HepG2 (cell line): ENCODE results near the gene TMTC1. TPM values are rescaled to one million over a fixed set of nuclear protein-coding genes. Genes with fewer than 3 reads are reported as not detected.

Experiments used
- ATAC-seq: fragments of 200-7000 bp; cut with Tn5 transposase; 3 replicates; pipeline ENCODE4 v1.9.1; 2020; ENCODE audit warnings: mild to moderate bottlenecking, moderate library complexity
- BruUV-seq: library from RNA; stranded (reverse); fragments of 400-500 nt; replicated peaks from 2 replicates; lab custom pipeline; 2021; lab: Mats Ljungman, UMichigan
- CTCF ChIA-PET: fragments of 300-600 bp; formaldehyde crosslinking; extraction: SDS; loops from one replicate; lab custom pipeline; 2021; ENCODE audit warnings: low total read pairs, inconsistent platforms, low intra/inter-chr PET ratio; lab: Yijun Ruan, JAX
- POLR2A ChIA-PET: fragments of 350-600 bp; sonication (Branson Sonifier 250); formaldehyde crosslinking; loops from one replicate; lab custom pipeline; 2020; ENCODE audit warnings: antibody characterized with exemption, inconsistent platforms; lab: Yijun Ruan, JAX
- DNase-seq: peaks from one replicate; pipeline ENCODE4 v3.0.0-alpha.2; 2015; ENCODE audit warnings: low spot score
- FAIRE-seq: peaks from 3 replicates; lab custom pipeline; 2011; peaks lifted over from hg19 to GRCh38; lab: Jason Lieb, UNC
- H2AFZ ChIP-seq: one replicate; pipeline ENCODE4 v1.6.1; 2011; ENCODE audit warnings: low read length, inconsistent platforms
- H3K27ac ChIP-seq: fragments of 300-600 bp; 3 replicates; pipeline ENCODE4 v1.8.0; 2011; ENCODE audit warnings: mixed run types, mild to moderate bottlenecking, mixed read lengths, low read length, inconsistent platforms; ENCODE audit not compliant: insufficient read depth; ENCODE audit errors: extremely low read length
- H3K27me3 ChIP-seq, 2 experiments: fragments of 200-600 bp in 1 of 2; 2 replicates in 1 of 2; 3 replicates in 1 of 2; pipeline versions ENCODE4 v1.6.0 to v1.8.0; 2011; ENCODE audit warnings: low read length in 2 of 2, mild to moderate bottlenecking in 2 of 2, moderate library complexity in 2 of 2, inconsistent platforms in 1 of 2; ENCODE audit not compliant: insufficient read depth in 2 of 2, control insufficient read depth in 1 of 2
- H3K36me3 ChIP-seq, 2 experiments: fragments of 200-600 bp in 1 of 2; replicated peaks in 1 of 2; 2 replicates in 1 of 2; 3 replicates in 1 of 2; pipeline versions ENCODE4 v1.5.1 to v1.8.0; 2011; ENCODE audit warnings: low read length in 2 of 2, inconsistent platforms in 1 of 2; ENCODE audit not compliant: insufficient read depth in 2 of 2, control insufficient read depth in 1 of 2
- H3K4me1 ChIP-seq: 2 replicates; pipeline ENCODE4 v1.5.1; 2012; ENCODE audit warnings: low read length, inconsistent platforms; ENCODE audit not compliant: insufficient read depth
- H3K4me2 ChIP-seq: 2 replicates; pipeline ENCODE4 v1.6.0; 2011; ENCODE audit warnings: low read depth, low read length, inconsistent platforms
- H3K4me3 ChIP-seq, 3 experiments: fragments of 200-600 bp in 1 of 3; sonication (generic), shearing (Covaris generic) in 1 of 3; replicated peaks in 1 of 3; 2 replicates each; pipeline ENCODE4 v1.5.1; 2011 to 2016; ENCODE audit warnings: low read length in 3 of 3, inconsistent platforms in 2 of 3, low read depth in 2 of 3, mild to moderate bottlenecking in 2 of 3, control low read depth in 1 of 3, mixed read lengths in 1 of 3; ENCODE audit not compliant: insufficient read depth in 1 of 3
- H3K79me2 ChIP-seq: one replicate; pipeline ENCODE4 v1.6.1; 2011; ENCODE audit warnings: low read length, inconsistent platforms; ENCODE audit not compliant: insufficient read depth
- H3K9ac ChIP-seq: 2 replicates; pipeline ENCODE4 v1.6.0; 2011; ENCODE audit warnings: mild to moderate bottlenecking, low read depth, low read length, inconsistent platforms; ENCODE audit not compliant: insufficient read depth
- H3K9me3 ChIP-seq: 2 replicates; pipeline ENCODE4 v1.5.1; 2012; ENCODE audit warnings: mild to moderate bottlenecking, low read length
- H4K20me1 ChIP-seq: 2 replicates; pipeline ENCODE4 v1.6.0; 2011; ENCODE audit warnings: inconsistent platforms, mild to moderate bottlenecking, low read length, moderate library complexity; ENCODE audit not compliant: insufficient read depth
- ATF7 ChIP-seq, 2 experiments: fragments of 450-650 bp in 1 of 2; sonication (generic) in 1 of 2; formaldehyde crosslinking in 1 of 2; IDR thresholded peaks; 2 replicates each; pipeline versions ENCODE4 v1.4.0 to v1.6.1; 2016 to 2020; ENCODE audit warnings: antibody characterized with exemption in 1 of 2, mild to moderate bottlenecking in 1 of 2, missing genetic modification reagents in 1 of 2
- HMGA1 ChIP-seq: sonication (generic); formaldehyde crosslinking; conservative IDR thresholded peaks from 2 replicates; pipeline ENCODE4 v1.4.0; 2020; ENCODE audit warnings: missing genetic modification reagents
- NKX3-1 ChIP-seq: sonication (generic); formaldehyde crosslinking; IDR thresholded peaks from 2 replicates; pipeline ENCODE4 v1.5.0; 2020; ENCODE audit warnings: missing genetic modification reagents
- RARG ChIP-seq: sonication (generic); formaldehyde crosslinking; IDR thresholded peaks from 2 replicates; pipeline ENCODE4 v1.4.0; 2020; ENCODE audit warnings: low read depth, mild to moderate bottlenecking, missing genetic modification reagents
- SAP130 ChIP-seq: IDR thresholded peaks from 2 replicates; pipeline ENCODE4 v1.6.1; 2016; ENCODE audit warnings: low read depth
- U2AF2 ChIP-seq: fragments of 200-400 bp; formaldehyde crosslinking; IDR thresholded peaks from 2 replicates; pipeline ENCODE4 v1.6.1; 2017; ENCODE audit warnings: low read depth, mild to moderate bottlenecking, low read length
- ZFP37 ChIP-seq: sonication (generic); formaldehyde crosslinking; IDR thresholded peaks from 2 replicates; pipeline ENCODE4 v1.4.0; 2020; ENCODE audit warnings: missing genetic modification reagents, borderline replicate concordance
- ZNF124 ChIP-seq: sonication (generic); formaldehyde crosslinking; IDR thresholded peaks from 2 replicates; pipeline ENCODE4 v1.4.0; 2020; ENCODE audit warnings: missing genetic modification reagents
- ZNF205 ChIP-seq: IDR thresholded peaks from 2 replicates; pipeline ENCODE4 v1.6.1; 2018; ENCODE audit warnings: missing biosample characterization, missing genetic modification reagents
- ZNF556 ChIP-seq: sonication (generic); formaldehyde crosslinking; IDR thresholded peaks from 2 replicates; pipeline ENCODE4 v1.4.0; 2020; ENCODE audit warnings: mild to moderate bottlenecking, missing genetic modification reagents, borderline replicate concordance
- WGBS: methylation state at CpG from one replicate; pipeline ENCODE4 v1.1.6; 2017; ENCODE audit warnings: low lambda C conversion rate; 5-methylcytosine and 5-hydroxymethylcytosine counted together
- in situ Hi-C: cut with HindIII; loops from 2 replicates; pipeline ENCODE4 v1.10.0; 2017; ENCODE audit warnings: low pct_unique_long_range_greater_than_20kb; ENCODE audit not compliant: extremely low pct_ligation_motif_present
- intact Hi-C: fragments of 100-400 bp; cut with micrococcal nuclease; formaldehyde crosslinking; loops from one replicate; pipeline ENCODE4 v1.10.0; 2022; ENCODE audit not compliant: unreplicated experiment
- polyA plus RNA-seq, 8 experiments: library from polyadenylated mRNA; depleted of rRNA in 3 of 8; stranded (reverse) in 7 of 8; unstranded in 1 of 8; fragments of >200 nt; fragmentation: Illumina TruSeq in 4 of 8; extraction: Trizol in 4 of 8; gene quantifications; 2 replicates each; pipeline versions ENCODE4 v1.2.1 to v1.2.3, GENCODE V29; 2011 to 2016; ENCODE audit warnings: low read depth in 4 of 8, missing spikeins in 1 of 8, mixed read lengths in 1 of 8; ENCODE audit not compliant: insufficient read depth in 1 of 8
- total RNA-seq, 5 experiments: library from RNA; depleted of rRNA; stranded (reverse); fragments of >200 nt; fragmentation: Illumina TruSeq; extraction: Trizol; gene quantifications; 2 replicates each; pipeline ENCODE4 v1.2.3, GENCODE V29; 2016; ENCODE audit warnings: low read depth in 1 of 5
- TF ChIP-seq, protein P1 (sequence below): sonication (generic); formaldehyde crosslinking; IDR thresholded peaks from 2 replicates; pipeline ENCODE4 v1.4.0; 2020; ENCODE audit warnings: missing genetic modification reagents, borderline replicate concordance
- TF ChIP-seq, protein P2 (sequence below): sonication (generic); formaldehyde crosslinking; IDR thresholded peaks from 2 replicates; pipeline ENCODE4 v1.4.0; 2020; ENCODE audit warnings: low read depth, mild to moderate bottlenecking, missing genetic modification reagents
- TF ChIP-seq, protein P3 (sequence below): sonication (generic); formaldehyde crosslinking; IDR thresholded peaks from 2 replicates; pipeline ENCODE4 v1.8.1; 2023; ENCODE audit warnings: missing genetic modification reagents, mild to moderate bottlenecking, borderline replicate concordance
- TF ChIP-seq, protein P4 (sequence below): sonication (generic); formaldehyde crosslinking; IDR thresholded peaks from 2 replicates; pipeline ENCODE4 v1.4.0; 2020; ENCODE audit warnings: missing genetic modification reagents

TMTC1 gene
- total and polyA plus RNA-seq, 2 of the 13 experiments (the other 11 are each of a cell fraction or from before 2014, with no cell fraction given), result 0.69 to 1.8 TPM

DNA sequence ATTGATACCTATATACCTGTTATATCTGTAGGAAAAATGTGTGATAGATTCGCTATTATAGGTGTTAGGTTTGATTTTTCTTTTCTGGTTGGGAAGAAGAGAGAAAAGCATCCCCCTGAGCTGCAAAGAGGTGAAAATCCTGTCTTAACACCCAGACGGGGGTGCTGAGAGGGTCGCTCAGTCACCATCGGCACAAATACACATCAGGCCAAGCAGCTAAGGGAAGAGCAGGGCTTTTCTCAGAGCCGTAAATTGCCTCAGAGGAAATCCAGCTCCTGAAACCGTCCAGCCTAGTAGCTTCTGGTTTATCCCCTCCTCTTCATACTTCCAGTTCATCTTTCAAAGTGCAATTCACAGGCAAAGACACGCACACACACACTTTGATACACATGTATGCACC, 175.2 kb downstream of the TMTC1 start:
- no peak overlapping the region for H3K9ac ChIP-seq
- ChIA-PET CTCF (no interaction called here), POLR2A (no interaction called here)
- DNase-seq, result no peak
- H3K4me2 ChIP-seq, result no peak overlapping the region
- in situ Hi-C loops, result no loop called here
- H2AFZ ChIP-seq, result no peak overlapping the region
- no peaks in the 10 kb centered on the region; a peak in 1 of 5 replicates for H3K27me3 ChIP-seq
- no TSS peak for BruUV-seq
- intact Hi-C loops, result no loop called here
- no peak for FAIRE-seq
- TF ChIP-seq, protein P1, sequence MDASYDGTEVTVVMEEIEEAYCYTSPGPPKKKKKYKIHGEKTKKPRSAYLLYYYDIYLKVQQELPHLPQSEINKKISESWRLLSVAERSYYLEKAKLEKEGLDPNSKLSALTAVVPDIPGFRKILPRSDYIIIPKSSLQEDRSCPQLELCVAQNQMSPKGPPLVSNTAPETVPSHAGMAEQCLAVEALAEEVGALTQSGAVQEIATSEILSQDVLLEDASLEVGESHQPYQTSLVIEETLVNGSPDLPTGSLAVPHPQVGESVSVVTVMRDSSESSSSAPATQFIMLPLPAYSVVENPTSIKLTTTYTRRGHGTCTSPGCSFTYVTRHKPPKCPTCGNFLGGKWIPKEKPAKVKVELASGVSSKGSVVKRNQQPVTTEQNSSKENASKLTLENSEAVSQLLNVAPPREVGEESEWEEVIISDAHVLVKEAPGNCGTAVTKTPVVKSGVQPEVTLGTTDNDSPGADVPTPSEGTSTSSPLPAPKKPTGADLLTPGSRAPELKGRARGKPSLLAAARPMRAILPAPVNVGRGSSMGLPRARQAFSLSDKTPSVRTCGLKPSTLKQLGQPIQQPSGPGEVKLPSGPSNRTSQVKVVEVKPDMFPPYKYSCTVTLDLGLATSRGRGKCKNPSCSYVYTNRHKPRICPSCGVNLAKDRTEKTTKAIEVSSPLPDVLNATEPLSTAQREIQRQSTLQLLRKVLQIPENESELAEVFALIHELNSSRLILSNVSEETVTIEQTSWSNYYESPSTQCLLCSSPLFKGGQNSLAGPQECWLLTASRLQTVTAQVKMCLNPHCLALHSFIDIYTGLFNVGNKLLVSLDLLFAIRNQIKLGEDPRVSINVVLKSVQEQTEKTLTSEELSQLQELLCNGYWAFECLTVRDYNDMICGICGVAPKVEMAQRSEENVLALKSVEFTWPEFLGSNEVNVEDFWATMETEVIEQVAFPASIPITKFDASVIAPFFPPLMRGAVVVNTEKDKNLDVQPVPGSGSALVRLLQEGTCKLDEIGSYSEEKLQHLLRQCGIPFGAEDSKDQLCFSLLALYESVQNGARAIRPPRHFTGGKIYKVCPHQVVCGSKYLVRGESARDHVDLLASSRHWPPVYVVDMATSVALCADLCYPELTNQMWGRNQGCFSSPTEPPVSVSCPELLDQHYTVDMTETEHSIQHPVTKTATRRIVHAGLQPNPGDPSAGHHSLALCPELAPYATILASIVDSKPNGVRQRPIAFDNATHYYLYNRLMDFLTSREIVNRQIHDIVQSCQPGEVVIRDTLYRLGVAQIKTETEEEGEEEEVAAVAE (CRISPR knock-in tag), result no peak
- no peak for TF ChIP-seq RARG (CRISPR knock-in tag)
- no peak for TF ChIP-seq ZNF124 (CRISPR knock-in tag)
- no peak for TF ChIP-seq ZNF205 (CRISPR knock-in tag)
- TF ChIP-seq HMGA1 (CRISPR knock-in tag), result no peak
- TF ChIP-seq, protein P2, sequence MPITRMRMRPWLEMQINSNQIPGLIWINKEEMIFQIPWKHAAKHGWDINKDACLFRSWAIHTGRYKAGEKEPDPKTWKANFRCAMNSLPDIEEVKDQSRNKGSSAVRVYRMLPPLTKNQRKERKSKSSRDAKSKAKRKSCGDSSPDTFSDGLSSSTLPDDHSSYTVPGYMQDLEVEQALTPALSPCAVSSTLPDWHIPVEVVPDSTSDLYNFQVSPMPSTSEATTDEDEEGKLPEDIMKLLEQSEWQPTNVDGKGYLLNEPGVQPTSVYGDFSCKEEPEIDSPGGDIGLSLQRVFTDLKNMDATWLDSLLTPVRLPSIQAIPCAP, result no peak
- TF ChIP-seq ZNF556, result no peak
- TF ChIP-seq U2AF2, result no peak
- no peak for TF ChIP-seq NKX3-1 (CRISPR knock-in tag)
- TF ChIP-seq, protein P3, sequence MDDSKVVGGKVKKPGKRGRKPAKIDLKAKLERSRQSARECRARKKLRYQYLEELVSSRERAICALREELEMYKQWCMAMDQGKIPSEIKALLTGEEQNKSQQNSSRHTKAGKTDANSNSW, result no peak
- TF ChIP-seq, protein P4, sequence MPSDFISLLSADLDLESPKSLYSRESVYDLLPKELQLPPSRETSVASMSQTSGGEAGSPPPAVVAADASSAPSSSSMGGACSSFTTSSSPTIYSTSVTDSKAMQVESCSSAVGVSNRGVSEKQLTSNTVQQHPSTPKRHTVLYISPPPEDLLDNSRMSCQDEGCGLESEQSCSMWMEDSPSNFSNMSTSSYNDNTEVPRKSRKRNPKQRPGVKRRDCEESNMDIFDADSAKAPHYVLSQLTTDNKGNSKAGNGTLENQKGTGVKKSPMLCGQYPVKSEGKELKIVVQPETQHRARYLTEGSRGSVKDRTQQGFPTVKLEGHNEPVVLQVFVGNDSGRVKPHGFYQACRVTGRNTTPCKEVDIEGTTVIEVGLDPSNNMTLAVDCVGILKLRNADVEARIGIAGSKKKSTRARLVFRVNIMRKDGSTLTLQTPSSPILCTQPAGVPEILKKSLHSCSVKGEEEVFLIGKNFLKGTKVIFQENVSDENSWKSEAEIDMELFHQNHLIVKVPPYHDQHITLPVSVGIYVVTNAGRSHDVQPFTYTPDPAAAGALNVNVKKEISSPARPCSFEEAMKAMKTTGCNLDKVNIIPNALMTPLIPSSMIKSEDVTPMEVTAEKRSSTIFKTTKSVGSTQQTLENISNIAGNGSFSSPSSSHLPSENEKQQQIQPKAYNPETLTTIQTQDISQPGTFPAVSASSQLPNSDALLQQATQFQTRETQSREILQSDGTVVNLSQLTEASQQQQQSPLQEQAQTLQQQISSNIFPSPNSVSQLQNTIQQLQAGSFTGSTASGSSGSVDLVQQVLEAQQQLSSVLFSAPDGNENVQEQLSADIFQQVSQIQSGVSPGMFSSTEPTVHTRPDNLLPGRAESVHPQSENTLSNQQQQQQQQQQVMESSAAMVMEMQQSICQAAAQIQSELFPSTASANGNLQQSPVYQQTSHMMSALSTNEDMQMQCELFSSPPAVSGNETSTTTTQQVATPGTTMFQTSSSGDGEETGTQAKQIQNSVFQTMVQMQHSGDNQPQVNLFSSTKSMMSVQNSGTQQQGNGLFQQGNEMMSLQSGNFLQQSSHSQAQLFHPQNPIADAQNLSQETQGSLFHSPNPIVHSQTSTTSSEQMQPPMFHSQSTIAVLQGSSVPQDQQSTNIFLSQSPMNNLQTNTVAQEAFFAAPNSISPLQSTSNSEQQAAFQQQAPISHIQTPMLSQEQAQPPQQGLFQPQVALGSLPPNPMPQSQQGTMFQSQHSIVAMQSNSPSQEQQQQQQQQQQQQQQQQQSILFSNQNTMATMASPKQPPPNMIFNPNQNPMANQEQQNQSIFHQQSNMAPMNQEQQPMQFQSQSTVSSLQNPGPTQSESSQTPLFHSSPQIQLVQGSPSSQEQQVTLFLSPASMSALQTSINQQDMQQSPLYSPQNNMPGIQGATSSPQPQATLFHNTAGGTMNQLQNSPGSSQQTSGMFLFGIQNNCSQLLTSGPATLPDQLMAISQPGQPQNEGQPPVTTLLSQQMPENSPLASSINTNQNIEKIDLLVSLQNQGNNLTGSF (CRISPR knock-in tag), result no peak
- TF ChIP-seq SAP130 (CRISPR knock-in tag), result no peak
- no peak for TF ChIP-seq ZFP37 (CRISPR knock-in tag)
- TF ChIP-seq ATF7 (IDR thresholded peaks at IDR 0.05), result no peak
- no peak for TF ChIP-seq ATF7 (CRISPR knock-in tag; IDR thresholded peaks at IDR 0.05)
- no peaks in the 10 kb centered on the region for H3K9me3 ChIP-seq
- H3K4me3 ChIP-seq, result no peak overlapping the region
- H3K27ac ChIP-seq, result no peak overlapping the region
- no peaks in the 10 kb centered on the region for H3K79me2 ChIP-seq
- no peaks in the 10 kb centered on the region for H4K20me1 ChIP-seq
- no peaks in the 10 kb centered on the region for H3K36me3 ChIP-seq
- no peak for ATAC-seq
- H3K4me1 ChIP-seq, result no peaks in the 10 kb centered on the region
- WGBS, result 73% methylated on average over 7 of the region's 7 CpGs
